Activated naive CD4-positive, alpha-beta T cell treated with anti-CD3 and anti-CD28 coated beads, Interleukin-2, amount 50 U/mL, for 72 hours (primary cell): ENCODE data around the gene PHOX2A. TPM values are rescaled to one million over a fixed set of nuclear protein-coding genes. Genes with fewer than 3 reads are reported as not detected.
A peak's percentile ranks its signal among the peaks of the same experiment; 100 is the strongest.
"Not testable (repeated sequence)": the region's sequence is repeated elsewhere in the genome, so short reads cannot be mapped to it uniquely, and the experiment has no call there.

Experiments
- ATAC-seq, 2 donors: fragments of 150-1000 bp; cut with Tn5 transposase; 2 replicates each; pipeline ENCODE4 v1.10.0; 2021; ENCODE audit warnings: mild to moderate bottlenecking in 2 of 2, moderate library complexity in 2 of 2
- DNase-seq, 2 donors: peaks; one replicate each; pipeline ENCODE4 v3.0.0; 2021 to 2022; ENCODE audit warnings: low spot score in 2 of 2
- H3K27ac Mint-ChIP-seq, 2 donors: one replicate each; pipeline ENCODE4 v1.8.0; 2022; ENCODE audit warnings: mild to moderate bottlenecking in 2 of 2, mixed read lengths in 2 of 2
- H3K36me3 Mint-ChIP-seq, 2 donors: one replicate each; pipeline ENCODE4 v1.8.0; 2022; ENCODE audit warnings: mixed read lengths in 2 of 2
- H3K9me3 Mint-ChIP-seq, 2 donors: one replicate each; pipeline ENCODE4 v1.8.0; 2022; ENCODE audit warnings: mixed read lengths in 2 of 2
- total RNA-seq, 2 donors: library from RNA; stranded (reverse); gene quantifications; one replicate each; pipeline ENCODE4 v1.2.3, GENCODE V29; 2022

Gene PHOX2A
- total RNA-seq, 2 donors from 2014 or later, result not detected

GRCh38 chr11:72220696-72221363 lies 23.1 kb downstream of the PHOX2A start:
- Mint-ChIP-seq H3K27ac (no peak overlapping the region), H3K9me3 (no peaks in the 10 kb centered on the region), H3K36me3 (peaks cover 5% of the 10 kb centered on the region in 2 donors)
- ATAC-seq (no peak), DNase-seq (no peak)

DNA sequence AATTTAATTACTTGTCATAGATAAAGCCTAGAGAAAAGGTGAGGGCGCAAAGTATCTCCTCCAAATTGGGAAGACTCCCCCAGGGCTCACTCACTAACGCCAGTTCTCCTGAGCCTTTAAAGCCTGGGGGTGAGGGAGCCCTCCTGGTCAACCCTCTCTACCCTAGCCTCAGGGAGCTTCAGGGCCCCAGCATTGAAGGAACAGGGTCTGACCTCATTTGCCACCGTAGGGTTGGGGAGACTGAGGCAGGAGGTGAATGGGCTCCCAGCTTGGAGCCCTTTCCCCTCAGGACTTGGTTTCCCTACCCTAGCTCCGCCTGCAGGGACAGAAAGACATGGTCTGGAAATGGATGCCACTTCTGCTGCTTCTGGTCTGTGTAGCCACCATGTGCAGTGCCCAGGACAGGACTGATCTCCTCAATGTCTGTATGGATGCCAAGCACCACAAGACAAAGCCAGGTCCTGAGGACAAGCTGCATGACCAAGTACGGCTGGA lies 25.7 kb downstream of the PHOX2A start:
- ATAC-seq (no peak), DNase-seq (no peak)
- Mint-ChIP-seq H3K27ac (no peak overlapping the region), H3K9me3 (no peaks in the 10 kb centered on the region), H3K36me3 (no peaks in the 10 kb centered on the region)

DNA sequence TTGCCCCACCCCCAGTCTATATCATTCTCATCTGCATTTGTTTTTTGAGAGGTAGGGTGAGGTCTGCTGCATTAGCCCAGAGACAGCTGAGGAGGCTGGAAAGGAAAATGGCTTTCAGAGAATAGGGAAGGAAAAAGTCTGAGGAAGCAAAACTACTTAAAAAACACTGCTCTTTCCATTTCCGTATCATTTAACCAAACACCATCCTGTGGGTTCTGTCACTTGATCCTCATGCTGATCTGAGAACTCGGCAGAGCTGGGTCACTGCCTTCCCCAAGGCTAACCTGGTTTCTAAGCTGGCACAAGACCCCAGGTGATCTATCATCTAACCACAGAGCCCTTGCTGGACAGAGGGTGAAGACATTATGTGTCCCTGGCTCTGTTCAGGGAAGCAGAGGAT lies 26.1 kb downstream of the PHOX2A start:
- ATAC-seq (no peak), DNase-seq (no peak)
- Mint-ChIP-seq H3K9me3 (no peaks in the 10 kb centered on the region), H3K27ac (no peak overlapping the region), H3K36me3 (no peaks in the 10 kb centered on the region)

DNA sequence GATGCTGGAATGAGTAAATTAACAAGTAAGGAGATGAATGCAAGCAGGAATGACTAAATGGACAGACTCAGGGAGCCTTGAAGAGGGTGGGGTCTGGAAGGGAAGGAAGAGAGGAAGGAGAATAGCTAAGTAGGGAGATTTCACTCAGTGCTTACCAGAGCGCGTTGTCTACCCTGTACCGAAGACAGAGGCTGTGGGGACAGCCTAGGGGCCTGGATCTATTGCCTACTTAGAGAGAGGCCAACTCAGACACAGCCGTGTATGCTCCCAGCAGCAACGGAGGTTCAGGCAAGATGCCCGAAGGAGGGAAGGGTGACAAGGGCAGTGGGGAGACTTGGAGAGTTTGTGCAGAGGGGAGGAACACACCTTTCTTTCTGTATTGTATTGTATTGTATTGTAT lies 27.3 kb downstream of the PHOX2A start, which contains the start of gene FOLR2:
Gene FOLR2, plus strand, starts transcription at position 157 of the 400 bp plus-strand sequence. CDS start 1,791 bp downstream, outside the sequence.
- no peaks in the 10 kb centered on the region for H3K36me3 Mint-ChIP-seq
- no peak within 1 kb of the TSS for H3K27ac Mint-ChIP-seq
- DNase-seq (no peak), ATAC-seq (no peak)
- H3K9me3 Mint-ChIP-seq, result no peaks in the 10 kb centered on the region

DNA sequence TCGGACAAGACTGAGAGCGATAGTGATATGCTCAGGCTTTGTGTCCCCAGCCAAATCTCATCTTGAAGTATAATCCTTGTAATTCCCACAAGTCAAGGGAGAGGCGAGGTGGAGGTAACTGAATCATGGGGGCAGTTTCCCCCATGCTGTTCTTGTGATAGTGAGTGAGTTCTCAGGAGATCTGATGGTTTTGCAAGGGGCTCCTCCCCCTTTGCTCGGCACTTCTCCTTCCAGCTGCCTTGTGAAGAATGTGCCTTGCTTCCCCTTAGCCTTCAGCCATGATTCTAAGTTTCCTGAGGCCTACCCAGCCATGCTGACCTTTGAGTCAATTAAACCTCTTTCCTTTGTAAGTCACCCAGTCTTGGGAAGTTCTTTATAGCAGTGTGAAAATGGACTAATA lies 34.9 kb downstream of the PHOX2A start:
- peaks cover 16 to 18% of the 10 kb centered on the region in 2 donors for H3K9me3 Mint-ChIP-seq
- no peak for DNase-seq
- H3K36me3 Mint-ChIP-seq, result peaks cover 16 to 19% of the 10 kb centered on the region in 2 donors
- ATAC-seq, result no peak
- no peak overlapping the region for H3K27ac Mint-ChIP-seq

DNA sequence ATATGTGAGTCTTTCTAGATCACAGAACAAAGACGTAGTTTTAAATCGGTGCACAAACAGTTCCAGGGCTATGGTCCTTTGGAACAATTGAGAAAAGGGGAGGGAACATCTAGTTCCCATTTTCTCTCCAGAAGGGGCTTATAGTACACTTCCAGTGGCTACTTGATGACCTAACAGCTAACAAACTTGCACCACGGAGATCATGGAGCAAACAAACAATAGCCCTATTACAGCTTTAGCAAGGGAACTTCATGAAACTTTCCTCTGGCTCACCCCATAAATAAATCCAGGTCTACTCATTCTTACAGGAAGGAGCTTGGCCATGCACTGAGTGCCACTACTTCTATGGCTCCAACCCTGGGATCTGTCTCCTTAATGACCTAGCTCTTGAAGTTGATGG lies 35.7 kb downstream of the PHOX2A start:
- H3K27ac Mint-ChIP-seq, result no peak overlapping the region
- H3K36me3 Mint-ChIP-seq, result peaks cover 16 to 19% of the 10 kb centered on the region in 2 donors
- no peak for ATAC-seq
- H3K9me3 Mint-ChIP-seq, result peaks cover 16 to 18% of the 10 kb centered on the region in 2 donors
- DNase-seq, result no peak

- not testable (repeated sequence) for H3K27ac Mint-ChIP-seq, ATAC-seq
- DNase-seq, result peak in 1 of 2 donors; percentile 1
- Mint-ChIP-seq H3K36me3 (peaks cover 16 to 19% of the 10 kb centered on the region in 2 donors), H3K9me3 (peaks cover 16 to 18% of the 10 kb centered on the region in 2 donors)
These were observed 37.2 kb downstream of the PHOX2A start for GRCh38 chr11:72206794-72207193.

GRCh38 chr11:72204886-72205285 lies 39.1 kb downstream of the PHOX2A start:
- Mint-ChIP-seq H3K27ac (no peak overlapping the region), H3K9me3 (peaks cover 14 to 15% of the 10 kb centered on the region in 2 donors), H3K36me3 (peaks cover 14 to 17% of the 10 kb centered on the region in 2 donors)
- DNase-seq, result no peak
- no peak for ATAC-seq

- Mint-ChIP-seq H3K9me3 (no peaks in the 10 kb centered on the region), H3K27ac (no peak overlapping the region), H3K36me3 (no peaks in the 10 kb centered on the region)
- ATAC-seq (no peak), DNase-seq (peak in 1 of 2 donors; percentile 16)
These were observed 40.8 kb downstream of the PHOX2A start for GRCh38 chr11:72203163-72203562.

DNA sequence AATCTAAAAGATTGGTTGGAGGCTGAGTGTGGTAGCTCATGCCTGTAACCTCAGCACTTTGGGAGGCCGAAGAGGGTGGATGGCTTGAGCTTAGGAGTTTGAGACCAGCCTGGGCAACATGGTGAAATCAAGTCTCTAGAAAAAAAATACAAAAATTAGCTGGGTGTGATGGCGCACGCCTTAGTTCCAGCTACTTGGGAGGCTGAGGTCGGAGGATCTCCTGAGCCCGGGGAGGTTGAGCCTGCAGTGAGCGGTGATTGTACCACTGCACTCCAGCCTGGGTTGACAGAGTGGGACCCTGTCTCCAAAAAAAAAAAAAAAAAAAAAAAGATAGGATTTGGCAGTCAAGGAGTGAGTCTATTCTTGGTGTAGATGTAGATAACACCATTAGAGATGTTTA lies 41.4 kb downstream of the PHOX2A start:
- Mint-ChIP-seq H3K9me3 (no peaks in the 10 kb centered on the region), H3K36me3 (no peaks in the 10 kb centered on the region), H3K27ac (no peak overlapping the region)
- peak in 1 of 2 donors; percentile 18 for DNase-seq
- ATAC-seq, result no peak

- DNase-seq, H3K36me3 Mint-ChIP-seq, H3K27ac Mint-ChIP-seq, ATAC-seq, H3K9me3 Mint-ChIP-seq: not testable (repeated sequence)
These were observed 42.5 kb downstream of the PHOX2A start for GRCh38 chr11:72201445-72201844.

DNA sequence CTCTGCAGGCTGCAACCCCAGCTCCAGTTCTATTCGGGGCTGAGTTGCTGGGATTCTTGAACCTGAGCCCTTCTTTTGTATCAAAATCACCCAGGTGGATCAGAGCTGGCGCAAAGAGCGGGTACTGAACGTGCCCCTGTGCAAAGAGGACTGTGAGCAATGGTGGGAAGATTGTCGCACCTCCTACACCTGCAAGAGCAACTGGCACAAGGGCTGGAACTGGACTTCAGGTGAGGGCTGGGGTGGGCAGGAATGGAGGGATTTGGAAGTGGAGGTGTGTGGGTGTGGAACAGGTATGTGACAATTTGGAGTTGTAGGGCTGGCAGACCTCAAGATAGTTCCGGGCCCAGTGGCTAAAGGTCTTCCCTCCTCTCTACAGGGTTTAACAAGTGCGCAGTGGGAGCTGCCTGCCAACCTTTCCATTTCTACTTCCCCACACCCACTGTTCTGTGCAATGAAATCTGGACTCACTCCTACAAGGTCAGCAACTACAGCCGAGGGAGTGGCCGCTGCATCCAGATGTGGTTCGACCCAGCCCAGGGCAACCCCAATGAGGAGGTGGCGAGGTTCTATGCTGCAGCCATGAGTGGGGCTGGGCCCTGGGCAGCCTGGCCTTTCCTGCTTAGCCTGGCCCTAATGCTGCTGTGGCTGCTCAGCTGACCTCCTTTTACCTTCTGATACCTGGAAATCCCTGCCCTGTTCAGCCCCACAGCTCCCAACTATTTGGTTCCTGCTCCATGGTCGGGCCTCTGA lies 48.3 kb downstream of the PHOX2A start:
- Mint-ChIP-seq H3K36me3 (no peaks in the 10 kb centered on the region), H3K9me3 (no peaks in the 10 kb centered on the region), H3K27ac (no peak overlapping the region)
- DNase-seq (no peak), ATAC-seq (no peak)

DNA sequence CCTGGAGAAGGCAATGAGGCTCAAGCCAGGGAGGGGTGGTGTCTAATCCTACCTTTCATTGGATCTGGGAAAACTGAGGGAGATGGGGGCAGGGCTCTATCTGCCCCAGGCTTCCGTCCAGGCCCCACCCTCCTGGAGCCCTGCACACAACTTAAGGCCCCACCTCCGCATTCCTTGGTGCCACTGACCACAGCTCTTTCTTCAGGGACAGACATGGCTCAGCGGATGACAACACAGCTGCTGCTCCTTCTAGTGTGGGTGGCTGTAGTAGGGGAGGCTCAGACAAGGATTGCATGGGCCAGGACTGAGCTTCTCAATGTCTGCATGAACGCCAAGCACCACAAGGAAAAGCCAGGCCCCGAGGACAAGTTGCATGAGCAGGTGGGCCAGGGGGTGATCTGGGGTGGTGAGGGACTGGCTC lies 52.0 kb downstream of the PHOX2A start, which contains the start of gene FOLR1:
Gene FOLR1, plus strand, starts transcription at position 180 of the 421 bp plus-strand sequence. Its CDS starts 34 bp downstream, at position 214.
- no peaks in the 10 kb centered on the region for H3K36me3 Mint-ChIP-seq
- DNase-seq, result no peak
- no peak within 1 kb of the TSS for H3K27ac Mint-ChIP-seq
- no peak for ATAC-seq
- no peaks in the 10 kb centered on the region for H3K9me3 Mint-ChIP-seq

GRCh38 chr11:72190631-72191071 lies 53.3 kb downstream of the PHOX2A start:
- Mint-ChIP-seq H3K9me3 (no peaks in the 10 kb centered on the region), H3K36me3 (no peaks in the 10 kb centered on the region), H3K27ac (peak overlapping the region in 1 of 2 donors; percentile 52)
- ATAC-seq (no peak), DNase-seq (no peak)

DNA sequence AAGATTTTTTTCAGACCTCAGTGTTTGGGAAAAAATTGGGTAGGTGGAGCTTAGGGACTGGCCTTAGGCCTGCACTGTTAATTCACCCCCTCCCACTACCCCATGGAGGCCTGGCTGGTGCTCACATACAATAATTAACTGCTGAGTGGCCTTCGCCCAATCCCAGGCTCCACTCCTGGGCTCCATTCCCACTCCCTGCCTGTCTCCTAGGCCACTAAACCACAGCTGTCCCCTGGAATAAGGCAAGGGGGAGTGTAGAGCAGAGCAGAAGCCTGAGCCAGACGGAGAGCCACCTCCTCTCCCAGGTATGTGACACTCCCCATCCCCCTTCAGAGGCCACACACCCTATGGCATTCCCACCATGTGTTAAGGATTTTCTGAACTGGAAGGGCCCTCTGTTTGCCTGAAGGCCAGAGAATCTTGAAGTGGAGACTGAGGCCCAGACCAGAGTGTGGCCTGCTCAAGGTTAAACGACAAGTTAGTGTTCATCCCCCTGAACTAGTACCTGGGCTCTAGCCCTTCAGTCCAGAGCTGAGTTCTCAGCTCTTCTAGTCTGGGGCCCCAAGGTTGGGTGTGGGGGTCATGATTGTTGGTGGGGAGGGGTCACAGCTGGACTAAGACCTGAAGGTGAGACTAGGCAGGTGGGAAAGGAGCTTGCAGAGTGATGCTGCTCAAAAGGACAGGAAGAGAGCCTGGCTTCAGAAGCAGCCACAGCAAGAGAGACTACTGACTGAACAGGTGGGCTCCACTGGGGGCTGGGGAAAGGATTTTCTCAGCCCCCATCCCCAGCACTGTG lies 54.3 kb downstream of the PHOX2A start:
- Mint-ChIP-seq H3K36me3 (no peaks in the 10 kb centered on the region), H3K27ac (no peak overlapping the region), H3K9me3 (no peaks in the 10 kb centered on the region)
- DNase-seq (no peak), ATAC-seq (no peak)
